Neuronal stem cell (in vitro differentiated cells): Measurements from ENCODE around the gene AP5S1.

ENCODE experiments used
- DNase-seq: peaks from one replicate; pipeline ENCODE4 v3.0.0-alpha.2; 2013; ENCODE audit warnings: low spot score
- H2AFZ ChIP-seq: one replicate; pipeline ENCODE4 v1.6.1; 2013; ENCODE audit warnings: mild to moderate bottlenecking, low read length, inconsistent platforms
- H2AK5ac ChIP-seq: 2 replicates; pipeline ENCODE4 v1.6.1; 2013; ENCODE audit warnings: low read depth, mild to moderate bottlenecking, inconsistent platforms, low read length, moderate library complexity, mixed read lengths
- H2BK120ac ChIP-seq: 2 replicates; pipeline ENCODE4 v1.6.1; 2013; ENCODE audit warnings: low read depth, mild to moderate bottlenecking, inconsistent platforms, low read length, moderate library complexity, mixed read lengths
- H2BK12ac ChIP-seq: one replicate; pipeline ENCODE4 v1.6.1; 2013; ENCODE audit warnings: low read length, inconsistent platforms
- H2BK15ac ChIP-seq: 2 replicates; pipeline ENCODE4 v1.6.1; 2013; ENCODE audit warnings: mild to moderate bottlenecking, low read length, inconsistent platforms, mixed read lengths
- H2BK5ac ChIP-seq: one replicate; pipeline ENCODE4 v1.6.1; 2013; ENCODE audit warnings: inconsistent platforms, mild to moderate bottlenecking, low read length, moderate library complexity
- H3K14ac ChIP-seq: one replicate; pipeline ENCODE4 v1.6.1; 2013; ENCODE audit warnings: low read length, inconsistent platforms
- H3K18ac ChIP-seq: 2 replicates; pipeline ENCODE4 v1.6.1; 2013; ENCODE audit warnings: low read length, inconsistent platforms
- H3K23ac ChIP-seq: 2 replicates; pipeline ENCODE4 v1.6.1; 2013; ENCODE audit warnings: low read depth, mild to moderate bottlenecking, mixed read lengths, low read length, inconsistent platforms; ENCODE audit not compliant: poor library complexity
- H3K27ac ChIP-seq: replicated peaks from 3 replicates; pipeline ENCODE4 v1.5.1; 2013; ENCODE audit warnings: low read length, inconsistent platforms
- H3K27me3 ChIP-seq, 3 experiments: 2 replicates each; pipeline ENCODE4 v1.6.1; 2013; ENCODE audit warnings: low read length in 3 of 3, mild to moderate bottlenecking in 2 of 3, inconsistent platforms in 1 of 3, low read depth in 1 of 3, mixed read lengths in 1 of 3, moderate library complexity in 1 of 3; ENCODE audit not compliant: control insufficient read depth in 3 of 3, insufficient read depth in 3 of 3
- H3K36me3 ChIP-seq, 2 donors: replicated peaks in 1 of 2; 2 replicates each; pipeline ENCODE4 v1.6.1; 2013; ENCODE audit warnings: low read length in 2 of 2; ENCODE audit not compliant: control insufficient read depth in 2 of 2, insufficient read depth in 2 of 2
- H3K4ac ChIP-seq: 2 replicates; pipeline ENCODE4 v1.6.1; 2013; ENCODE audit warnings: inconsistent platforms, mild to moderate bottlenecking, low read length, moderate library complexity
- H3K4me1 ChIP-seq, 2 donors: 1 replicate in 1 of 2; 2 replicates in 1 of 2; pipeline ENCODE4 v1.6.1; 2013; ENCODE audit warnings: low read length in 2 of 2, low read depth in 1 of 2; ENCODE audit not compliant: control insufficient read depth in 2 of 2, insufficient read depth in 1 of 2
- H3K4me2 ChIP-seq: one replicate; pipeline ENCODE4 v1.6.1; 2013; ENCODE audit warnings: mild to moderate bottlenecking, low read length, inconsistent platforms; ENCODE audit not compliant: insufficient read depth, poor library complexity, severe bottlenecking
- H3K4me3 ChIP-seq, 2 donors: 2 replicates each; pipeline ENCODE4 v1.5.1; 2013; ENCODE audit warnings: low read length in 2 of 2, mild to moderate bottlenecking in 2 of 2, inconsistent platforms in 1 of 2, moderate library complexity in 1 of 2
- H3K79me1 ChIP-seq: one replicate; pipeline ENCODE4 v1.6.1; 2013; ENCODE audit warnings: low read depth, mild to moderate bottlenecking, inconsistent platforms, low read length, moderate library complexity
- H3K9ac ChIP-seq: one replicate; pipeline ENCODE4 v1.6.1; 2013; ENCODE audit warnings: mild to moderate bottlenecking, low read depth, low read length, inconsistent platforms; ENCODE audit not compliant: poor library complexity
- H3K9me3 ChIP-seq, 2 donors: replicated peaks in 1 of 2; 2 replicates each; pipeline versions ENCODE3 to v1.6.1; 2013; ENCODE audit warnings: low read length in 2 of 2, mild to moderate bottlenecking in 2 of 2, inconsistent platforms in 1 of 2, low read depth in 1 of 2, mixed read lengths in 1 of 2, moderate library complexity in 1 of 2; ENCODE audit not compliant: control insufficient read depth in 2 of 2, insufficient read depth in 1 of 2
- H4K8ac ChIP-seq: one replicate; pipeline ENCODE4 v1.6.1; 2013; ENCODE audit warnings: low read depth, mild to moderate bottlenecking, inconsistent platforms, low read length, moderate library complexity
- H4K91ac ChIP-seq: one replicate; pipeline ENCODE4 v1.6.1; 2013; ENCODE audit warnings: low read length, low read depth, mild to moderate bottlenecking, inconsistent platforms; ENCODE audit not compliant: poor library complexity
- WGBS, 2 donors: extraction: QIAGEN DNeasy Blood & Tissue Kit; methylation state at CpG; one replicate each; pipeline ENCODE4 v1.1.7; 2013; ENCODE audit warnings: missing lambda C conversion rate in 2 of 2, mixed read lengths in 1 of 2; ENCODE audit not compliant: insufficient read length in 2 of 2, insufficient replicate concordance in 1 of 2; ENCODE audit errors: extremely low coverage in 2 of 2; 5-methylcytosine and 5-hydroxymethylcytosine counted together

Gene AP5S1

DNA sequence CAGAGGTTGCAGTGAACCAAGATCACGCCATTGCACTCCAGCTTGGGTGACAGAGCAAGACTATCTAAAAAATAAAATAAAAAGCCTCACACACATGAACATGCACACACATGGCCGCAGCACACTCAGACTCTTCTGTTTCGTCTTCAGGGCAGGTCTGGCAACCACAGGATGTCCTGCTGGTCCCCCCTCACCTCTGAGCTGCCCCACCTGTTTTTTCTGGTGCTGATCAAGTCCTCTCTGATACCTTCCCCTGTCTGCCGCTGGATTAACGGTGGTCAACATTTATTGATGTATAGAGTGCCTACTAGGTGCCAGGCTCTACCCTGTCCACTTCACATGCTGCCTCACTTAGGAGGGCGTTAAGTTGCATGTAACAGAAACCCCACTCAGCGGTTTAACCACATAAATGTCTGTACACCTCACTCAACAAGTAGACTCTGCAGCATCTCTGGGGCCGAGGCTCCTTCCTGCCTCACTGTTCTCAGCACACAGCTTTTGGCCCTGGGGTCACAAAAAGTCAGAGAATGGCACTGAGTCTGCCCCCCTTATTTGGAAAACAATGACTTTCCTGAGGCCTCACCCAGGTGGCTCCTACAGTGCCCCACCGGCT, 4.5 kb upstream of the AP5S1 start:
- Histone ChIP-seq H3K27me3 (no peaks in the 10 kb centered on the region), H3K4me2 (no peak overlapping the region), H4K8ac (no peak overlapping the region), H3K9me3 (no peaks in the 10 kb centered on the region), H3K36me3 (no peaks in the 10 kb centered on the region), H3K4me3 (no peak overlapping the region), H2BK15ac (no peak overlapping the region), H3K18ac (no peak overlapping the region), H3K23ac (no peak overlapping the region), H3K4me1 (peaks cover 7 to 13% of the 10 kb centered on the region in 2 donors), H2BK12ac (no peak overlapping the region), H2AK5ac (no peak overlapping the region), H3K14ac (no peak overlapping the region), H3K4ac (no peak overlapping the region), H2BK120ac (no peak overlapping the region), H3K79me1 (no peaks in the 10 kb centered on the region), H2BK5ac (no peak overlapping the region), H2AFZ (peak overlapping the region; percentile 66), H3K27ac (no peak overlapping the region), H4K91ac (peak overlapping the region; percentile 20), H3K9ac (no peak overlapping the region)
- DNase-seq: no peak
- WGBS, 2 donors: no CpG with 5 or more reads among the region's 9 CpGs

DNA sequence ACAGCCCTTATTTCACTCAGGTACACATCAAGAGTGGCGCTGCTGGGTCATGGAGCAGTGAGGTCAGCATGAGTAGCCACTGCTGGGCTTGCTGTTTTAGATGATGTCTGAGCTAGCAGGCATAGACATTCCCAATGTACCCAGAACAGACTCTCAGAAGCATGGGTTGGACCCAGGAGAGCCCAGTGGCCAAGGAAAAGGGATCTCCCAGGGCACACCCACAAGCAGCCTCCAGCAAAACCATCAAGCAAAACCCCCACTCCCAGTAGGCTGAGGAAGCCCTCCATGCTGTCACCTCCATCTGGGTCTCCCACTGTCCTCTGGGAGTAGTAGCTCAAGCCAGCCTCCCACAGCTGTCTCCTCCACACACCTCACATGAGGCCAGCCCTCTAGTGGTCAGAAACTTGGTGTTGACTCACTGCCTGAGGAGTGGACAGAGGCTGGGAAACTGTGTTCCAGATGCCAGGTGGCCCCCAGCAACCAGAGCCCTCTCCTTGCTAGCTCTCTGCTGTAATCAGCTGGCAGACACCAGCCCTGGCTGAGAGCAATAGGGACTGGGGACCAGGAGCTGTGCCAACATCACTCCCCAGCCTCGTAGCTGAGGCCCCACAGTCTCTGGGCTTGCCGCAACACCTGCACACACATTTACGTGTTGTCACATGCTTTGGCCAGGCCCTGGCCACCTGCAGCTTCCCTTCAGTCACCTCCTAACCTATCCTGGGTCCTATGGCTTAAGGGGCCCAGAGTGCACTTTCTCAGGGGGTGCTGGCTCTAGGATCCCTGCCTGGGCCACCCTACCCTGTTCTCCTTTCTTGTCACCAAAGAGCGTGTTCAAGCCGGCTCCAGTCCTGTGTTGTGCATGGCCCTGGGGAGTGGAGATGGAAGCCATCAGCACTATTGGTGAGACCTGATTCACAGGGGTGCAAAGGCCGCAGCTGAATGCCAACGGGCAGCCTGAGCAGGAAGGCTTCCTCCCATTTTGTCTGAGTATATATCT, 1.9 kb upstream of the AP5S1 start:
- H3K9me3 ChIP-seq: no peaks in the 10 kb centered on the region
- H3K23ac ChIP-seq: peak overlapping the region; percentile 18
- no peak overlapping the region for H4K8ac ChIP-seq
- no peak overlapping the region for H2BK5ac ChIP-seq
- H3K4me3 ChIP-seq: no peak overlapping the region
- H2BK15ac ChIP-seq: peak overlapping the region; percentile 20
- H3K27me3 ChIP-seq: no peaks in the 10 kb centered on the region
- peak overlapping the region; percentile 39 for H2AFZ ChIP-seq
- H3K4ac ChIP-seq: peak overlapping the region; percentile 46
- WGBS, 2 donors: no CpG with 5 or more reads among the region's 8 CpGs
- no peak overlapping the region for H3K14ac ChIP-seq
- no peak overlapping the region for H3K9ac ChIP-seq
- H3K18ac ChIP-seq: peak overlapping the region; percentile 35
- H3K4me1 ChIP-seq: peaks cover 7 to 11% of the 10 kb centered on the region in 2 donors
- H3K4me2 ChIP-seq: no peak overlapping the region
- peak overlapping the region; percentile 33 for H2BK12ac ChIP-seq
- peak overlapping the region; percentile 67 for H2AK5ac ChIP-seq
- peaks cover 0 to 14% of the 10 kb centered on the region in 2 donors for H3K36me3 ChIP-seq
- DNase-seq: no peak
- no peak overlapping the region for H3K27ac ChIP-seq
- H2BK120ac ChIP-seq: peak overlapping the region; percentile 32
- H3K79me1 ChIP-seq: peaks cover 3% of the 10 kb centered on the region
- H4K91ac ChIP-seq: no peak overlapping the region

- Histone ChIP-seq H4K91ac (no peak overlapping the region), H2BK120ac (no peak overlapping the region), H3K4ac (no peak overlapping the region), H3K36me3 (peaks cover 6 to 24% of the 10 kb centered on the region in 2 donors), H3K18ac (peak overlapping the region; percentile 1), H3K27ac (peak overlapping the region; percentile 96), H3K4me2 (peak overlapping the region; percentile 60), H3K9ac (peak overlapping the region; percentile 99), H2BK5ac (no peak overlapping the region), H3K14ac (no peak overlapping the region), H3K27me3 (no peaks in the 10 kb centered on the region), H3K4me3 (peak overlapping the region; percentile 94 to 99), H2AFZ (peak overlapping the region; percentile 100), H2BK12ac (no peak overlapping the region), H2BK15ac (no peak overlapping the region), H3K9me3 (no peaks in the 10 kb centered on the region), H3K23ac (peak overlapping the region; percentile 100), H4K8ac (no peak overlapping the region), H3K79me1 (peaks cover 3% of the 10 kb centered on the region), H2AK5ac (peak overlapping the region; percentile 67), H3K4me1 (peaks cover 7 to 11% of the 10 kb centered on the region in 2 donors)
- WGBS, 2 donors: no CpG with 5 or more reads among the region's 20 CpGs
- no peak for DNase-seq
Measured at GRCh38 chr20:3819411-3820047, 818 bp upstream of the AP5S1 start.
